ENCODE results near the gene ARMH1.
"Not testable (repeated sequence)": the region's sequence is repeated elsewhere in the genome, so short reads cannot be mapped to it uniquely, and the experiment has no call there.

The ARMH1 gene

GRCh38 chr1:44696789-44697345 lies 22.4 kb downstream of the ARMH1 start:
- DNase-seq, result peak; percentile 28 to 49

- DNase-seq, result no peak
Measured at GRCh38 chr1:44698138-44698537, 23.6 kb downstream of the ARMH1 start.

GRCh38 chr1:44699375-44699774 lies 24.9 kb downstream of the ARMH1 start:
- not testable (repeated sequence) for DNase-seq

GRCh38 chr1:44700573-44700972 lies 26.1 kb downstream of the ARMH1 start:
- no peak for DNase-seq

GRCh38 chr1:44701141-44701573 lies 26.6 kb downstream of the ARMH1 start:
- DNase-seq, result no peak

- no peak for DNase-seq
Measured at GRCh38 chr1:44705470-44705869, 31.0 kb downstream of the ARMH1 start.

- no peak for DNase-seq
Measured at GRCh38 chr1:44705938-44706337, 31.4 kb downstream of the ARMH1 start.

GRCh38 chr1:44707112-44707881 lies 32.8 kb downstream of the ARMH1 start:
- DNase-seq, result no peak

- DNase-seq, result peak; percentile 20 to 65
Measured at GRCh38 chr1:44707959-44708831, 33.7 kb downstream of the ARMH1 start.

GRCh38 chr1:44713321-44713781 lies 38.8 kb downstream of the ARMH1 start:
- DNase-seq, result no peak

- DNase-seq, result no peak
Measured at GRCh38 chr1:44714532-44714931, 40.0 kb downstream of the ARMH1 start.

GRCh38 chr1:44714944-44715571 lies 40.5 kb downstream of the ARMH1 start:
- peak; percentile 75 to 82 for DNase-seq

- DNase-seq, result no peak
Measured at GRCh38 chr1:44717156-44717555, 42.6 kb downstream of the ARMH1 start.

- no peak for DNase-seq
Measured at GRCh38 chr1:44717653-44718052, 43.1 kb downstream of the ARMH1 start.

- DNase-seq, result no peak
Measured at GRCh38 chr1:44718091-44718490, 43.6 kb downstream of the ARMH1 start.

- no peak for DNase-seq
Measured at GRCh38 chr1:44719318-44719717, 44.8 kb downstream of the ARMH1 start.

GRCh38 chr1:44720281-44720680 lies 45.8 kb downstream of the ARMH1 start:
- DNase-seq, result no peak

- peak; percentile 85 to 88 for DNase-seq
Measured at GRCh38 chr1:44721485-44722361, 47.2 kb downstream of the ARMH1 start.

GRCh38 chr1:44723064-44723463 lies 48.5 kb downstream of the ARMH1 start:
- no peak for DNase-seq

- peak in 1 of 2 donors; percentile 55 for DNase-seq
Measured at GRCh38 chr1:44723496-44724295, 49.2 kb downstream of the ARMH1 start.

Data from CD4-positive, alpha-beta T cell treated with Interleukin-1 beta for 1 hour (primary cell).